ENCODE measurements around the gene CNTN2. TPM values are rescaled to one million over a fixed set of nuclear protein-coding genes. Genes with fewer than 3 reads are reported as not detected.

CNTN2 gene
- total RNA-seq, 1 experiment from 2014 or later = not detected

GRCh38 chr1:205057808-205058575 lies 15.0 kb downstream of the CNTN2 start:
- Histone ChIP-seq H3K4me3 (ENCODE audit: low read depth in 2 of 2, low read length in 2 of 2) (no peak overlapping the region), H3K27ac (ENCODE audit: low read length) (no peak overlapping the region), H3K4me1 (ENCODE audit: control insufficient read depth, insufficient read depth, low read length) (no peaks in the 10 kb centered on the region), H3K27me3 (ENCODE audit: control insufficient read depth, insufficient read depth, low read length) (no peaks in the 10 kb centered on the region), H3K36me3 (ENCODE audit: control insufficient read depth, insufficient read depth, low read length) (no peaks in the 10 kb centered on the region), H3K9me3 (ENCODE audit: control insufficient read depth, insufficient read depth, low read depth, low read length) (no peaks in the 10 kb centered on the region)
- TF ChIP-seq, protein P1, sequence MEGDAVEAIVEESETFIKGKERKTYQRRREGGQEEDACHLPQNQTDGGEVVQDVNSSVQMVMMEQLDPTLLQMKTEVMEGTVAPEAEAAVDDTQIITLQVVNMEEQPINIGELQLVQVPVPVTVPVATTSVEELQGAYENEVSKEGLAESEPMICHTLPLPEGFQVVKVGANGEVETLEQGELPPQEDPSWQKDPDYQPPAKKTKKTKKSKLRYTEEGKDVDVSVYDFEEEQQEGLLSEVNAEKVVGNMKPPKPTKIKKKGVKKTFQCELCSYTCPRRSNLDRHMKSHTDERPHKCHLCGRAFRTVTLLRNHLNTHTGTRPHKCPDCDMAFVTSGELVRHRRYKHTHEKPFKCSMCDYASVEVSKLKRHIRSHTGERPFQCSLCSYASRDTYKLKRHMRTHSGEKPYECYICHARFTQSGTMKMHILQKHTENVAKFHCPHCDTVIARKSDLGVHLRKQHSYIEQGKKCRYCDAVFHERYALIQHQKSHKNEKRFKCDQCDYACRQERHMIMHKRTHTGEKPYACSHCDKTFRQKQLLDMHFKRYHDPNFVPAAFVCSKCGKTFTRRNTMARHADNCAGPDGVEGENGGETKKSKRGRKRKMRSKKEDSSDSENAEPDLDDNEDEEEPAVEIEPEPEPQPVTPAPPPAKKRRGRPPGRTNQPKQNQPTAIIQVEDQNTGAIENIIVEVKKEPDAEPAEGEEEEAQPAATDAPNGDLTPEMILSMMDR (IDR thresholded peaks at IDR 0.05) = no peak
- TF ChIP-seq TCF7L2 (IDR thresholded peaks at IDR 0.05; ENCODE audit: low read depth, low read length) (no peak), SIN3A (IDR thresholded peaks at IDR 0.05; ENCODE audit: borderline replicate concordance, insufficient read depth, low read depth, low read length) (no peak), POLR2AphosphoS5 (IDR thresholded peaks at IDR 0.05; ENCODE audit: low read depth, low read length) (no peak)
- TF ChIP-seq, protein P2, sequence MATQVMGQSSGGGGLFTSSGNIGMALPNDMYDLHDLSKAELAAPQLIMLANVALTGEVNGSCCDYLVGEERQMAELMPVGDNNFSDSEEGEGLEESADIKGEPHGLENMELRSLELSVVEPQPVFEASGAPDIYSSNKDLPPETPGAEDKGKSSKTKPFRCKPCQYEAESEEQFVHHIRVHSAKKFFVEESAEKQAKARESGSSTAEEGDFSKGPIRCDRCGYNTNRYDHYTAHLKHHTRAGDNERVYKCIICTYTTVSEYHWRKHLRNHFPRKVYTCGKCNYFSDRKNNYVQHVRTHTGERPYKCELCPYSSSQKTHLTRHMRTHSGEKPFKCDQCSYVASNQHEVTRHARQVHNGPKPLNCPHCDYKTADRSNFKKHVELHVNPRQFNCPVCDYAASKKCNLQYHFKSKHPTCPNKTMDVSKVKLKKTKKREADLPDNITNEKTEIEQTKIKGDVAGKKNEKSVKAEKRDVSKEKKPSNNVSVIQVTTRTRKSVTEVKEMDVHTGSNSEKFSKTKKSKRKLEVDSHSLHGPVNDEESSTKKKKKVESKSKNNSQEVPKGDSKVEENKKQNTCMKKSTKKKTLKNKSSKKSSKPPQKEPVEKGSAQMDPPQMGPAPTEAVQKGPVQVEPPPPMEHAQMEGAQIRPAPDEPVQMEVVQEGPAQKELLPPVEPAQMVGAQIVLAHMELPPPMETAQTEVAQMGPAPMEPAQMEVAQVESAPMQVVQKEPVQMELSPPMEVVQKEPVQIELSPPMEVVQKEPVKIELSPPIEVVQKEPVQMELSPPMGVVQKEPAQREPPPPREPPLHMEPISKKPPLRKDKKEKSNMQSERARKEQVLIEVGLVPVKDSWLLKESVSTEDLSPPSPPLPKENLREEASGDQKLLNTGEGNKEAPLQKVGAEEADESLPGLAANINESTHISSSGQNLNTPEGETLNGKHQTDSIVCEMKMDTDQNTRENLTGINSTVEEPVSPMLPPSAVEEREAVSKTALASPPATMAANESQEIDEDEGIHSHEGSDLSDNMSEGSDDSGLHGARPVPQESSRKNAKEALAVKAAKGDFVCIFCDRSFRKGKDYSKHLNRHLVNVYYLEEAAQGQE (IDR thresholded peaks at IDR 0.05; ENCODE audit: insufficient read depth in 1 of 2, low read depth in 2 of 2, low read length in 1 of 2) = no peak
- in situ Hi-C loops (cut with HindIII; ENCODE audit: low pct_unique_long_range_greater_than_20kb, low sequenced_read_pairs) = no loop called here
- ATAC-seq (no peak), DNase-seq (ENCODE audit: low read depth, low spot score) (no peak)
- ChIA-PET CTCF (no interaction called here), POLR2A (interaction anchor here (0.6 kb wide), 1 partner anchor 52 kb away, joined by 3 read pairs; no protein-coding TSS in a partner anchor)
- intact Hi-C loops (cut with micrococcal nuclease; ENCODE audit: unreplicated experiment) = no loop called here
- no TSS peak for BruUV-seq (replicated peaks)

DNA sequence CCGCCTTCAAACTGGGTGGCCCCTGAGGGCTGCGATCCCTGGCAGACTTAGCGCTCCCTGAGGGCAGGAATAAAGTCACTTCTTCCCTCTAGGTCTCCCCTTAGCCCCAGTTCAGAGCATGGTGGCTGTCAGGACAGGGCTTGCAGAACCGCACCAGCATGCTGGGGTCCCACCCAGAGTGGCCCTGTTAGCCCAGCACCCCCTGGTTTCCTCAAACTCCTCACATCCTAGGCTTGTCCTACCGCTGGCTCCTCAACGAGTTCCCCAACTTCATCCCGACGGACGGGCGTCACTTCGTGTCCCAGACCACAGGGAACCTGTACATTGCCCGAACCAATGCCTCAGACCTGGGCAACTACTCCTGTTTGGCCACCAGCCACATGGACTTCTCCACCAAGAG lies 15.8 kb downstream of the CNTN2 start:
- Histone ChIP-seq H3K9me3 (ENCODE audit: control insufficient read depth, insufficient read depth, low read depth, low read length) (no peaks in the 10 kb centered on the region), H3K36me3 (ENCODE audit: control insufficient read depth, insufficient read depth, low read length) (no peaks in the 10 kb centered on the region), H3K27ac (ENCODE audit: low read length) (no peak overlapping the region), H3K4me1 (ENCODE audit: control insufficient read depth, insufficient read depth, low read length) (no peaks in the 10 kb centered on the region), H3K4me3 (ENCODE audit: low read depth in 2 of 2, low read length in 2 of 2) (no peak overlapping the region), H3K27me3 (ENCODE audit: control insufficient read depth, insufficient read depth, low read length) (no peaks in the 10 kb centered on the region)
- in situ Hi-C loops (cut with HindIII; ENCODE audit: low pct_unique_long_range_greater_than_20kb, low sequenced_read_pairs) = no loop called here
- ChIA-PET POLR2A (no interaction called here), CTCF (no interaction called here)
- BruUV-seq (replicated peaks) = no TSS peak
- ATAC-seq (no peak), DNase-seq (ENCODE audit: low read depth, low spot score) (no peak)
- intact Hi-C loops (cut with micrococcal nuclease; ENCODE audit: unreplicated experiment) = no loop called here
- TF ChIP-seq, protein P2 (IDR thresholded peaks at IDR 0.05; ENCODE audit: insufficient read depth in 1 of 2, low read depth in 2 of 2, low read length in 1 of 2) = no peak
- TF ChIP-seq SIN3A (IDR thresholded peaks at IDR 0.05; ENCODE audit: borderline replicate concordance, insufficient read depth, low read depth, low read length) = no peak
- no peak for TF ChIP-seq TCF7L2 (IDR thresholded peaks at IDR 0.05; ENCODE audit: low read depth, low read length)
- TF ChIP-seq, protein P1 (IDR thresholded peaks at IDR 0.05) = no peak
- TF ChIP-seq POLR2AphosphoS5 (IDR thresholded peaks at IDR 0.05; ENCODE audit: low read depth, low read length) = no peak

All from Panc1 (cell line).